Measurements from ENCODE around the gene LEFTY1.

Gene LEFTY1

GRCh38 chr1:225915538-225915991 lies 26.6 kb upstream of the LEFTY1 start:
- DNase-seq (ENCODE audit: low read depth) = no peak

GRCh38 chr1:225914947-225915346 lies 26.0 kb upstream of the LEFTY1 start:
- no peak for DNase-seq (ENCODE audit: low read depth)

- DNase-seq (ENCODE audit: low read depth) = no peak
Observed at GRCh38 chr1:225914391-225914790, 25.4 kb upstream of the LEFTY1 start.

- peak; percentile 58 for DNase-seq (ENCODE audit: low read depth)
Observed at GRCh38 chr1:225911191-225912130, 22.5 kb upstream of the LEFTY1 start.

- no peak for DNase-seq (ENCODE audit: low read depth)
Observed at GRCh38 chr1:225909477-225909876, 20.5 kb upstream of the LEFTY1 start.

- no peak for DNase-seq (ENCODE audit: low read depth)
Observed at GRCh38 chr1:225908773-225909172, 19.8 kb upstream of the LEFTY1 start.

- DNase-seq (ENCODE audit: low read depth) = no peak
Observed at GRCh38 chr1:225908013-225908640, 19.2 kb upstream of the LEFTY1 start.

- no peak for DNase-seq (ENCODE audit: low read depth)
Observed at GRCh38 chr1:225907341-225907740, 18.4 kb upstream of the LEFTY1 start.

GRCh38 chr1:225906467-225906866 lies 17.5 kb upstream of the LEFTY1 start:
- no peak for DNase-seq (ENCODE audit: low read depth)

GRCh38 chr1:225903623-225904022 lies 14.7 kb upstream of the LEFTY1 start:
- no peak for DNase-seq (ENCODE audit: low read depth)

- no peak for DNase-seq (ENCODE audit: low read depth)
Observed at GRCh38 chr1:225899044-225899925, 10.3 kb upstream of the LEFTY1 start.

- no peak for DNase-seq (ENCODE audit: low read depth)
Observed at GRCh38 chr1:225897595-225898514, 8.9 kb upstream of the LEFTY1 start.

GRCh38 chr1:225896937-225897549 lies 8.1 kb upstream of the LEFTY1 start:
- DNase-seq (ENCODE audit: low read depth) = no peak

GRCh38 chr1:225896494-225896893 lies 7.5 kb upstream of the LEFTY1 start:
- DNase-seq (ENCODE audit: low read depth) = no peak

GRCh38 chr1:225892307-225892706 lies 3.4 kb upstream of the LEFTY1 start:
- no peak for DNase-seq (ENCODE audit: low read depth)

- DNase-seq (ENCODE audit: low read depth) = no peak
Observed at GRCh38 chr1:225891229-225891972, 2.5 kb upstream of the LEFTY1 start.

GRCh38 chr1:225890346-225891228 lies 1.6 kb upstream of the LEFTY1 start:
- DNase-seq (ENCODE audit: low read depth) = no peak

- no peak for DNase-seq (ENCODE audit: low read depth)
Observed at GRCh38 chr1:225889743-225890142, 797 bp upstream of the LEFTY1 start.

Data from stimulated activated CD8-positive, alpha-beta memory T cell treated with anti-CD3 and anti-CD28 coated beads, Interleukin-15, amount 100 ng/mL, for 24 hours (primary cell).